Measurements from ENCODE around the gene RIF1.

DNA sequence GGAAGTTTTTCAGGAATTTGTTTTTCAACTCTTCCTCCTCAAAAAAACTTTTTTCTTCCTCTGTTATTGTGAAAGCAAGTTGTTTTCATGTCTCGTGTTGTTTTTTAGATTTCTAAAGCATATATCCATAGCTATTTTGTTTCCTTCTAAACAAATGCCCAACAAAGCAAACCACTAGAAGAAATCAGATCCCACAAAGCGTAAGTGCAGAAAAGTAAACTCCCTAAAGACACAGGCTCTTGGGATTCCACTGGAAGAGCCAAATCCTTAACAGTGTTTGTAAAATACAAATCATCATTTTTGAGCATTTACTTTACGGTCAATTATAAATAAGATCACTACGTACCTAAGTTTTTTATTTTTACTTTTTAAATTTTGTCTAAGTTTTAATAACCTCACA, 21.7 kb upstream of the RIF1 start:
- TF ChIP-seq CTCF (IDR thresholded peaks at IDR 0.05; ENCODE audit: insufficient read depth, low read length, poor library complexity, severe bottlenecking) = no peak
- no peak for TF ChIP-seq EZH2phosphoT487 (conservative IDR thresholded peaks at IDR 0.05; ENCODE audit: low read length)
